K562 (cell line): ENCODE measurements around the gene PPP1R16B. TPM values are rescaled to one million over a fixed set of nuclear protein-coding genes. Genes with fewer than 3 reads are reported as not detected.
A peak's percentile ranks its signal among the peaks of the same experiment; 100 is the strongest.

ENCODE experiments used
- AFF1 ChIP-seq, 2 experiments: fragments of 450-650 bp; IDR thresholded peaks; 2 replicates each; pipeline ENCODE4 v1.6.1; 2018; ENCODE audit warnings: mild to moderate bottlenecking in 2 of 2, low read depth in 1 of 2; ENCODE audit not compliant: partially characterized antibody in 2 of 2
- CBFA2T2 ChIP-seq: fragments of 450-650 bp; conservative IDR thresholded peaks from 2 replicates; pipeline ENCODE4 v1.6.1; 2017; ENCODE audit warnings: mild to moderate bottlenecking
- CREM ChIP-seq: IDR thresholded peaks from 2 replicates; pipeline ENCODE4 v1.6.1; 2014; ENCODE audit warnings: antibody characterized with exemption, low read depth
- DMBX1 ChIP-seq: fragments of 250-450 bp; sonication (Bioruptor Pico); IDR thresholded peaks from 2 replicates; pipeline ENCODE4 v1.8.0; 2022; ENCODE audit warnings: inconsistent platforms, mild to moderate bottlenecking, moderate library complexity, borderline replicate concordance
- FOSL1 ChIP-seq: fragments of 200-800 bp; sonication (Bioruptor generic); conservative IDR thresholded peaks from 2 replicates; pipeline ENCODE4 v1.6.1; 2016; ENCODE audit warnings: missing genetic modification characterization, missing compliant biosample characterization
- HDAC2 ChIP-seq: fragments of 450-650 bp; IDR thresholded peaks from 2 replicates; pipeline ENCODE4 v1.6.1; 2016; ENCODE audit warnings: mild to moderate bottlenecking
- HDGF ChIP-seq: fragments of 450-650 bp; IDR thresholded peaks from 2 replicates; pipeline ENCODE4 v1.6.1; 2016
- KAT7 ChIP-seq: sonication (generic); formaldehyde crosslinking; IDR thresholded peaks from 2 replicates; pipeline ENCODE4 v1.8.0; 2022; ENCODE audit warnings: missing genetic modification reagents, mild to moderate bottlenecking, borderline replicate concordance
- KDM1A ChIP-seq, 2 experiments: fragments of 450-650 bp; IDR thresholded peaks; 2 replicates each; pipeline ENCODE4 v1.6.1; 2016; ENCODE audit warnings: mild to moderate bottlenecking in 2 of 2
- LCOR ChIP-seq: sonication (generic); formaldehyde crosslinking; IDR thresholded peaks from 2 replicates; pipeline ENCODE4 v1.8.0; 2022; ENCODE audit warnings: mild to moderate bottlenecking, missing genetic modification reagents
- PATZ1 ChIP-seq: fragments of 250-450 bp; sonication (Bioruptor Pico); IDR thresholded peaks from 2 replicates; pipeline ENCODE4 v1.5.0; 2020; ENCODE audit warnings: mild to moderate bottlenecking, borderline replicate concordance
- PTBP1 ChIP-seq: fragments of 200-400 bp; formaldehyde crosslinking; IDR thresholded peaks from 2 replicates; pipeline ENCODE4 v1.6.1; 2017; ENCODE audit warnings: low read depth, low read length
- SAFB2 ChIP-seq: fragments of 200-400 bp; formaldehyde crosslinking; IDR thresholded peaks from 2 replicates; pipeline ENCODE4 v1.6.1; 2018; ENCODE audit warnings: borderline replicate concordance, low read length, low read depth, moderate library complexity; ENCODE audit not compliant: severe bottlenecking
- SAP30 ChIP-seq: fragments of 200-600 bp; sonication (generic); IDR thresholded peaks from 2 replicates; pipeline ENCODE4 v1.6.1; 2012; ENCODE audit warnings: borderline replicate concordance, low read depth, mild to moderate bottlenecking, moderate library complexity, low read length, control low read depth, inconsistent platforms; ENCODE audit not compliant: insufficient read depth, poor library complexity, severe bottlenecking
- SNIP1 ChIP-seq: fragments of 450-650 bp; IDR thresholded peaks from 2 replicates; pipeline ENCODE4 v1.7.1; 2017; ENCODE audit warnings: low read depth, mild to moderate bottlenecking
- TEAD4 ChIP-seq, 2 experiments: sonication (generic) in 1 of 2; formaldehyde crosslinking in 1 of 2; IDR thresholded peaks; 2 replicates each; pipeline versions ENCODE4 v1.6.1 to v1.8.0; 2012 to 2022; ENCODE audit warnings: borderline replicate concordance in 1 of 2, inconsistent platforms in 1 of 2, low read length in 1 of 2, mild to moderate bottlenecking in 1 of 2, missing genetic modification reagents in 1 of 2
- THAP12 ChIP-seq: fragments of 250-450 bp; sonication (Bioruptor Pico); IDR thresholded peaks from 2 replicates; pipeline ENCODE4 v1.9.0; 2021; ENCODE audit warnings: mild to moderate bottlenecking, inconsistent platforms
- ZNF165 ChIP-seq: fragments of 250-450 bp; sonication (Bioruptor Pico); IDR thresholded peaks from 2 replicates; pipeline ENCODE4 v1.4.0; 2020; ENCODE audit warnings: borderline replicate concordance
- polyA plus RNA-seq, 8 experiments: library from polyadenylated mRNA; depleted of rRNA in 4 of 8; stranded (reverse) in 5 of 8; unstranded in 3 of 8; fragments of >200 nt; fragmentation: Nextera tagmentation in 2 of 8; fragmentation: Illumina TruSeq in 1 of 8; extraction: Ambion mirVana in 2 of 8; extraction: Trizol in 1 of 8; gene quantifications; 2 replicates each; pipeline versions ENCODE4 v1.2.1 to v1.2.3, GENCODE V29; 2011 to 2014; ENCODE audit warnings: inconsistent platforms in 1 of 8, missing spikeins in 1 of 8
- total RNA-seq, 7 experiments: library from RNA; depleted of rRNA in 6 of 7; stranded (reverse); fragments of >200 nt in 6 of 7; fragmentation: Illumina TruSeq in 2 of 7; extraction: Trizol in 2 of 7; gene quantifications; 2 replicates each; pipeline versions ENCODE4 v1.2.1 to v1.2.3, GENCODE V29; 2011 to 2021; ENCODE audit warnings: low replicate concordance in 1 of 7

Gene PPP1R16B
- total and polyA plus RNA-seq, 9 of the 15 experiments (the other 6 are each of a cell fraction or from before 2014, with no cell fraction given) = 1.5 to 11.5 (median 6.8) TPM

- TF ChIP-seq KDM1A (IDR thresholded peaks at IDR 0.05) = peak; percentile 97
- TF ChIP-seq HDGF = no peak
- no peak for TF ChIP-seq KAT7
- no peak for TF ChIP-seq LCOR (CRISPR knock-in tag)
- peak; percentile 69; the same call in 1 of the 2 replicates for TF ChIP-seq TEAD4 (IDR thresholded peaks at IDR 0.05; ENCODE audit: low read length)
- no peak for TF ChIP-seq TEAD4 (CRISPR knock-in tag; IDR thresholded peaks at IDR 0.05; ENCODE audit: borderline replicate concordance)
- no peak for TF ChIP-seq DMBX1 (CRISPR knock-in tag)
- no peak for TF ChIP-seq THAP12
- peak; percentile 79 for TF ChIP-seq CBFA2T2
- TF ChIP-seq SAP30 = no peak
- no peak for TF ChIP-seq ZNF165 (CRISPR knock-in tag)
- TF ChIP-seq HDAC2 = peak; percentile 95
- no peak for TF ChIP-seq AFF1 (IDR thresholded peaks at IDR 0.05; ENCODE audit: low read depth in 1 of 2, partially characterized antibody in 2 of 2)
- no peak for TF ChIP-seq PATZ1 (CRISPR knock-in tag)
- TF ChIP-seq CREM = peak; percentile 57
- no peak for TF ChIP-seq SAFB2
- TF ChIP-seq SNIP1 = no peak
- TF ChIP-seq PTBP1 = no peak
- TF ChIP-seq FOSL1 (tag) = 0 out of 2 replicates have a peak, but pooled peaks have one; percentile 33
These were observed 65.4 kb downstream of the PPP1R16B start (continued) for GRCh38 chr20:38870733-38871559.
